CD14-positive monocyte (primary cell): ENCODE data around the gene MBP. TPM values are rescaled to one million over a fixed set of nuclear protein-coding genes. Genes with fewer than 3 reads are reported as not detected.

Experiments used
- DNase-seq, 3 donors: peaks; one replicate each; pipeline ENCODE4 v3.0.0-alpha.2; 2011 to 2022
- H2AFZ ChIP-seq: 2 replicates; pipeline ENCODE4 v1.6.0; 2012; ENCODE audit warnings: mild to moderate bottlenecking, low read depth, low read length, inconsistent platforms; ENCODE audit not compliant: insufficient read depth, poor library complexity, severe bottlenecking
- H3K27ac ChIP-seq, 2 donors: 1 replicate in 1 of 2; 2 replicates in 1 of 2; pipeline ENCODE4 v1.5.1; 2012 to 2013; ENCODE audit warnings: low read length in 2 of 2, control low read depth in 1 of 2, inconsistent platforms in 1 of 2, low read depth in 1 of 2, mild to moderate bottlenecking in 1 of 2
- H3K27me3 ChIP-seq, 2 donors: one replicate each; pipeline versions ENCODE4 v1.6.0 to v1.6.1; 2011 to 2013; ENCODE audit warnings: low read length in 2 of 2; ENCODE audit not compliant: control insufficient read depth in 2 of 2, insufficient read depth in 2 of 2
- H3K36me3 ChIP-seq, 2 donors: replicated peaks in 1 of 2; 1 replicate in 1 of 2; 2 replicates in 1 of 2; pipeline versions ENCODE4 v1.5.1 to v1.6.1; 2012 to 2013; ENCODE audit warnings: low read length in 2 of 2, control low read depth in 1 of 2, inconsistent platforms in 1 of 2, mild to moderate bottlenecking in 1 of 2; ENCODE audit not compliant: insufficient read depth in 2 of 2, control insufficient read depth in 1 of 2
- H3K4me1 ChIP-seq, 2 donors: 1 replicate in 1 of 2; 2 replicates in 1 of 2; pipeline versions ENCODE4 v1.5.1 to v1.6.1; 2012 to 2013; ENCODE audit warnings: low read length in 2 of 2, control low read depth in 1 of 2, inconsistent platforms in 1 of 2, mild to moderate bottlenecking in 1 of 2, moderate library complexity in 1 of 2; ENCODE audit not compliant: insufficient read depth in 2 of 2, control insufficient read depth in 1 of 2
- H3K4me2 ChIP-seq: replicated peaks from 2 replicates; pipeline ENCODE3; 2012; ENCODE audit warnings: low read length, moderate library complexity, mild to moderate bottlenecking; ENCODE audit not compliant: poor library complexity, severe bottlenecking; ENCODE audit errors: extremely low read depth
- H3K4me3 ChIP-seq, 3 experiments: fragments of 200-600 bp in 1 of 3; sonication (generic) in 1 of 3; replicated peaks in 1 of 3; 1 replicate in 2 of 3; 2 replicates in 1 of 3; pipeline ENCODE4 v1.5.1; 2011 to 2013; ENCODE audit warnings: low read length in 3 of 3, mild to moderate bottlenecking in 3 of 3, control low read depth in 2 of 3, low read depth in 2 of 3, inconsistent platforms in 1 of 3, moderate library complexity in 1 of 3
- H3K79me2 ChIP-seq: 2 replicates; pipeline ENCODE4 v1.6.0; 2012; ENCODE audit warnings: mild to moderate bottlenecking, control low read depth, inconsistent platforms, low read length, moderate library complexity; ENCODE audit not compliant: insufficient read depth
- H3K9ac ChIP-seq: 2 replicates; pipeline ENCODE4 v1.6.0; 2017; ENCODE audit warnings: low read length, mild to moderate bottlenecking; ENCODE audit not compliant: insufficient read depth, poor library complexity, severe bottlenecking
- H3K9me3 ChIP-seq, 2 donors: replicated peaks in 1 of 2; 1 replicate in 1 of 2; 2 replicates in 1 of 2; pipeline versions ENCODE4 v1.5.1 to v1.6.1; 2012 to 2013; ENCODE audit warnings: low read length in 2 of 2, control low read depth in 1 of 2; ENCODE audit not compliant: control insufficient read depth in 1 of 2, insufficient read depth in 1 of 2
- H4K20me1 ChIP-seq: 2 replicates; pipeline ENCODE4 v1.6.0; 2012; ENCODE audit warnings: mild to moderate bottlenecking, low read length, control low read depth, moderate library complexity; ENCODE audit not compliant: insufficient read depth
- H3K27ac Mint-ChIP-seq, 7 donors: one replicate each; pipeline ENCODE4 v1.8.0; 2020; ENCODE audit warnings: mild to moderate bottlenecking in 7 of 7, mixed read lengths in 7 of 7, moderate library complexity in 6 of 7, inconsistent platforms in 2 of 7
- H3K27me3 Mint-ChIP-seq, 3 donors: one replicate each; pipeline ENCODE4 v1.8.0; 2021 to 2022; ENCODE audit warnings: low read depth in 3 of 3, mild to moderate bottlenecking in 3 of 3, mixed read lengths in 3 of 3, moderate library complexity in 3 of 3, inconsistent platforms in 1 of 3
- H3K36me3 Mint-ChIP-seq, 2 donors: one replicate each; pipeline ENCODE4 v1.8.0; 2020; ENCODE audit warnings: mixed read lengths in 2 of 2, inconsistent platforms in 1 of 2, mild to moderate bottlenecking in 1 of 2
- H3K4me1 Mint-ChIP-seq: one replicate; pipeline ENCODE4 v1.8.0; 2020; ENCODE audit warnings: mild to moderate bottlenecking, mixed read lengths
- H3K4me3 Mint-ChIP-seq, 2 donors: one replicate each; pipeline ENCODE4 v1.8.0; 2020; ENCODE audit warnings: mild to moderate bottlenecking in 2 of 2, mixed read lengths in 2 of 2, moderate library complexity in 1 of 2
- H3K9me3 Mint-ChIP-seq, 7 donors: one replicate each; pipeline ENCODE4 v1.8.0; 2020 to 2022; ENCODE audit warnings: mixed read lengths in 7 of 7, mild to moderate bottlenecking in 6 of 7, moderate library complexity in 6 of 7, inconsistent platforms in 2 of 7
- WGBS: methylation state at CpG from one replicate; pipeline ENCODE4 v1.1.5; 2013; ENCODE audit warnings: missing lambda C conversion rate; ENCODE audit not compliant: insufficient coverage; 5-methylcytosine and 5-hydroxymethylcytosine counted together
- intact Hi-C, 2 donors: fragments of 100-400 bp; cut with micrococcal nuclease; formaldehyde crosslinking; loops; one replicate each; pipeline versions ENCODE4 v1.15.0 to v1.15.1; 2023
- polyA plus RNA-seq, 3 donors: library from polyadenylated mRNA; depleted of rRNA in 1 of 3; unstranded in 2 of 3; stranded (reverse) in 1 of 3; fragments of 300-500 nt in 2 of 3; fragments of >200 nt in 1 of 3; fragmentation: Illumina TruSeq in 2 of 3; gene quantifications; 1 replicate in 2 of 3; 2 replicates in 1 of 3; pipeline ENCODE4 v1.2.3, GENCODE V29; 2012 to 2021
- TF ChIP-seq, protein P1 (sequence below): fragments of 200-600 bp; IDR thresholded peaks from one replicate; pipeline ENCODE4 v1.8.0; 2022; ENCODE audit warnings: antibody characterized with exemption, mild to moderate bottlenecking

Gene MBP
- polyA plus RNA-seq, 3 donors = 47.7 to 81.0 (median 50.4) TPM

DNA sequence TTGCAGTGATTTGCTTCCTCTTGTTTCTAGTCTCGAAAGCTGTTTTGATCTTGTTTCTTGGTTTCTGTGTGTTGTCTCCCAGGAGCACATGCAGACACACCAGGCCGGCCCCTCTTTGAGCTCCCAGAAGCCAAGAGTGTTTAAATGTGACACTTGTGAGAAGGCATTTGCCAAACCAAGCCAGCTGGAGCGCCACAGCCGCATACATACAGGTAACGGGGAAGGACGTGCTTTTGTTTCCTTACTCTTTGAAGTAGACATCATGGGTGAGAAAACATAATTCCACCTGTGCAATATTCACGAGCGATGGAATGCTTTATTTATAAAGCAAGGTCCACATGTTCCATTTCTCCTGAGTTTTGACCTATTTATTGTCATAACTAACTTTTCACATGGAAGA is 173.0 kb downstream of the MBP start:
- H3K4me1 Mint-ChIP-seq = peaks cover 9% of the 10 kb centered on the region
- Histone ChIP-seq H3K9ac (no peak overlapping the region), H3K4me2 (no peak overlapping the region), H4K20me1 (no peaks in the 10 kb centered on the region), H2AFZ (no peak overlapping the region), H3K4me1 (no peaks in the 10 kb centered on the region), H3K27ac (no peak overlapping the region), H3K79me2 (no peaks in the 10 kb centered on the region), H3K9me3 (no peaks in the 10 kb centered on the region), H3K4me3 (no peak overlapping the region), H3K27me3 (no peaks in the 10 kb centered on the region), H3K36me3 (peaks cover 51 to 67% of the 10 kb centered on the region in 2 donors)
- no peak overlapping the region for H3K4me3 Mint-ChIP-seq
- H3K27ac Mint-ChIP-seq = peak overlapping the region in 2 of 7 donors; percentile 13 to 14
- no peaks in the 10 kb centered on the region for H3K27me3 Mint-ChIP-seq
- no peak for DNase-seq
- intact Hi-C loops = no loop called here
- 95% methylated on average over 8 of the region's 8 CpGs for WGBS
- TF ChIP-seq, protein P1, sequence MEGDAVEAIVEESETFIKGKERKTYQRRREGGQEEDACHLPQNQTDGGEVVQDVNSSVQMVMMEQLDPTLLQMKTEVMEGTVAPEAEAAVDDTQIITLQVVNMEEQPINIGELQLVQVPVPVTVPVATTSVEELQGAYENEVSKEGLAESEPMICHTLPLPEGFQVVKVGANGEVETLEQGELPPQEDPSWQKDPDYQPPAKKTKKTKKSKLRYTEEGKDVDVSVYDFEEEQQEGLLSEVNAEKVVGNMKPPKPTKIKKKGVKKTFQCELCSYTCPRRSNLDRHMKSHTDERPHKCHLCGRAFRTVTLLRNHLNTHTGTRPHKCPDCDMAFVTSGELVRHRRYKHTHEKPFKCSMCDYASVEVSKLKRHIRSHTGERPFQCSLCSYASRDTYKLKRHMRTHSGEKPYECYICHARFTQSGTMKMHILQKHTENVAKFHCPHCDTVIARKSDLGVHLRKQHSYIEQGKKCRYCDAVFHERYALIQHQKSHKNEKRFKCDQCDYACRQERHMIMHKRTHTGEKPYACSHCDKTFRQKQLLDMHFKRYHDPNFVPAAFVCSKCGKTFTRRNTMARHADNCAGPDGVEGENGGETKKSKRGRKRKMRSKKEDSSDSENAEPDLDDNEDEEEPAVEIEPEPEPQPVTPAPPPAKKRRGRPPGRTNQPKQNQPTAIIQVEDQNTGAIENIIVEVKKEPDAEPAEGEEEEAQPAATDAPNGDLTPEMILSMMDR = no peak
- H3K36me3 Mint-ChIP-seq = peaks cover 77 to 84% of the 10 kb centered on the region in 2 donors
- H3K9me3 Mint-ChIP-seq = peaks cover 0 to 1% (median 0%) of the 10 kb centered on the region in 7 donors

DNA sequence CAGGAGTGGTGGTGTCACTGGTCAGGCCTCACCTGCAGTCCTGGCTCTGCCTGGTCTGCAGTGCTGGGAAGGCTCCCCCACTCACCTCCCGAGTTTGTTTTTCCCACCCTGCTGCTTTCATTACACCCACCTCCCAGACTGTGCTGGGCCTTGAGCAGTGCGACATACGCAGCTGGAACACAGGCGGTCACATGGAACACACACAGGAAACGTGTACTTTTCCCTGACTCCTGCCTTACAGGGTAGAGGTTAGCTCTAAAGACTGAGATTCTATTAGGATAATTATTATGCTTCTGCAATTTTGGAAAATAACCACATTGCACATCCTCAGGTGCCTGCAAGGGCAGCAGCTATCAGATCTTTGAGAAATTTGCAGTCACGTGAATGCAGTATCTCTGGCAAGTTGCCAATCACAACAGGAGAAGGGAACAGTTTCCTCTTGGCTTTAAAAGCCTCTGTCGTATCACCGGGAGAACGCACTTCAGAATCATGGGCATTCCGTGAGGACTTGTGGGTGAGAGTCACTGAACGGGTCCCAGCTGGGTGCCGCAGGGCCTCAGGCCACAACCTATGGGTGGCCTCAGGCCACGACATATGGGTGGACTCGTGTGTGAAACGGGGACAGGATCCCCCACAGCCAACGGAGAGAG is 173.8 kb downstream of the MBP start:
- no peaks in the 10 kb centered on the region for H3K79me2 ChIP-seq
- H3K4me1 Mint-ChIP-seq = peaks cover 5% of the 10 kb centered on the region
- no peak overlapping the region for H3K9ac ChIP-seq
- H4K20me1 ChIP-seq = no peaks in the 10 kb centered on the region
- H3K27ac Mint-ChIP-seq = peak overlapping the region in 4 of 7 donors; percentile 13 to 48 (median 30)
- H3K9me3 ChIP-seq = no peaks in the 10 kb centered on the region
- no peak overlapping the region for H3K4me3 Mint-ChIP-seq
- 81% methylated on average over 10 of the region's 16 CpGs for WGBS
- intact Hi-C loops = no loop called here
- H3K27ac ChIP-seq = no peak overlapping the region
- peaks cover 77 to 87% of the 10 kb centered on the region in 2 donors for H3K36me3 Mint-ChIP-seq
- H2AFZ ChIP-seq = no peak overlapping the region
- DNase-seq = no peak
- peaks cover 53 to 74% of the 10 kb centered on the region in 2 donors for H3K36me3 ChIP-seq
- TF ChIP-seq, protein P1 = no peak
- H3K4me2 ChIP-seq = no peak overlapping the region
- H3K4me3 ChIP-seq = no peak overlapping the region
- H3K27me3 Mint-ChIP-seq = no peaks in the 10 kb centered on the region
- H3K9me3 Mint-ChIP-seq = peaks cover 0 to 1% (median 0%) of the 10 kb centered on the region in 7 donors
- H3K27me3 ChIP-seq = no peaks in the 10 kb centered on the region
- no peaks in the 10 kb centered on the region for H3K4me1 ChIP-seq
